ENCODE data around the gene PALD1.
"Not testable (repeated sequence)": the region's sequence is repeated elsewhere in the genome, so short reads cannot be mapped to it uniquely, and the experiment has no call there.

PALD1 gene

GRCh38 chr10:70600512-70601395 lies 122.2 kb downstream of the PALD1 start:
- in situ Hi-C loops (cut with HindIII; ENCODE audit: low sequenced_read_pairs): no loop called here

- in situ Hi-C loops (cut with HindIII; ENCODE audit: low sequenced_read_pairs): no loop called here
These were observed 123.2 kb downstream of the PALD1 start for GRCh38 chr10:70601746-70602145.

GRCh38 chr10:70602665-70603448 lies 124.3 kb downstream of the PALD1 start, which contains the start of gene PRF1:
Gene PRF1, minus strand, starts transcription at chr10:70602741. Its CDS starts 1,839 bp downstream, at chr10:70600902.
- in situ Hi-C loops (cut with HindIII; ENCODE audit: low sequenced_read_pairs): no loop called here

DNA sequence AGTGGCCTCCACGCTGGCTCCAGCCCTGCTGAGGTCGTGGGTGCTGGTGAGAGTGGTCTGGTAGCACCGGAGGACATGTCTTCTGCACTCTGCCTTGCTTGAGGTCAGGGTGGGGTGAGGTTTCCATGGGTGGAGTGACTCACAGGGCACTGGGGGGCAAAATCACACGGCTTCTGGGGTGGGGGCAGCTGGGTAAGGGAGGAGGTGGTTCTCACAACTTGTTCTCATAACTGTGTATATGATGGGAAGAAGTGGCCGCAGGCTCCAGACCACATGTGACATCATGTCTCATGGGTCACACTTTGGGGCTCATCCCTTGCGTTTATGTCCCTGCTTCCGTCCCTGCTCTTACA lies 124.9 kb downstream of the PALD1 start:
- in situ Hi-C loops (cut with HindIII; ENCODE audit: low sequenced_read_pairs): no loop called here

- in situ Hi-C loops (cut with HindIII; ENCODE audit: low sequenced_read_pairs): no loop called here
These were observed 125.5 kb downstream of the PALD1 start for GRCh38 chr10:70604106-70604505.

DNA sequence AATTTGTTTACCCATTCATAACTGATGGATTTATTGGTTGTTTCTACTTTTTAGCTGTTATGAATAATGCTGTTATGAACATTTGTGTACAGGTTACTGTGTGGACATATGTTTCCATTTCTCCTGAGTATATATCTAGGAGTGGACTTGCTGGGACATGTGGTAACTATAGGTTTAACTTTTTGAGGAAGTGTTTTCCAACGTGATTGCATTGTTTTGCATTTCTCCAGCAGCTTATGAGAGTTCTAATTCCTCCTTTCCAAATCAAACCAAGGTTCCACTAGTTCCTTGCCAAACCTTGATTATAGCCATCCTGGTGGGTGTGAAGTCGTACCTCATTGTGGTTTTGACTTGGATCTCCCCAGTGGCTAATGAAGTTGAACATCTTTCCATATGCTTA lies 126.6 kb downstream of the PALD1 start:
- in situ Hi-C loops (cut with HindIII; ENCODE audit: low sequenced_read_pairs): no loop called here

DNA sequence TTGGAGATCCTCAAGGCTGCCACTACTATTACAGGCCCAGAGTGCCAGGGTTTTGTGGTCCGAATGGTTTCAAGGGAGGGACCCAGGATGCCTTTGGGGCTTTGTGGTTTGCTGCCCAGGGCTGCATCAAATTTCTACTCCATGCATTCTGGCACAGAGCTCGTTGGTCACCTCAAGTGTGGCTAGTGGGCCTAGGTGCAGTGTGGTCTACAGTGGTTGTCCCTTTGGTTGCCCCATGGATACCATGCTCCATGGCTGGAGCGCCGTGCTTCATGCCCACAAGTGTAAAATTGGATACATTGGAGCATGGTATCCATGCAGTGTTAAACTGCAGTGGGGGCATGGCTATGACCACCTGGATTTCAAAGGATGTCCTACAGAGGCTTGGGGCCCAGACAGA lies 129.4 kb downstream of the PALD1 start:
- in situ Hi-C loops (cut with HindIII; ENCODE audit: low sequenced_read_pairs): no loop called here

GRCh38 chr10:70613941-70614340 lies 135.4 kb downstream of the PALD1 start:
- in situ Hi-C loops (cut with HindIII; ENCODE audit: low sequenced_read_pairs): no loop called here

DNA sequence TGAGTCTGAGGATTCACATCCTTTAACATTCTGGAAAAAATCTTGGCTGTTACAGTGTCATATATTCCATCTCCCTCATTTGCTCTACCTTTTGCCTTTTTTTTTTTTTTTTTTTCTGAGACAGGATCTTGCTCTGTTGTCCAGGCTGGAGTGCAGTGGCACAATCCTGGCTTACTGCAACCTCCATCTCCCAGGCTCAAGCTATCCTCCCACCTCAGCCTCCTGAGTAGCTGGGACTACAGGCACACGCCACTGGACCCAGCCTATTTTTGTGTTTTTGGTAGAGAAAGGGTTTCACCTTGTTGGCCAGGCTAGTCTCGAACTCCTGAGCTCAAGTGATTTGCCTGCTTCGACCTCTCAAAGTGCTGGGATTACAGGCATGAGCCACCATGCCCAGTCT lies 135.8 kb downstream of the PALD1 start:
- in situ Hi-C loops (cut with HindIII; ENCODE audit: low sequenced_read_pairs): not testable (repeated sequence)

GRCh38 chr10:70615211-70615610 lies 136.6 kb downstream of the PALD1 start:
- in situ Hi-C loops (cut with HindIII; ENCODE audit: low sequenced_read_pairs): no loop called here

- in situ Hi-C loops (cut with HindIII; ENCODE audit: low sequenced_read_pairs): no loop called here
These were observed 137.4 kb downstream of the PALD1 start for GRCh38 chr10:70615784-70616522.

- in situ Hi-C loops (cut with HindIII; ENCODE audit: low sequenced_read_pairs): no loop called here
These were observed 138.2 kb downstream of the PALD1 start for GRCh38 chr10:70616761-70617160.
